H9 (cell line): ENCODE data around the gene FIGNL2. TPM values are rescaled to one million over a fixed set of nuclear protein-coding genes. Genes with fewer than 3 reads are reported as not detected.
A peak's percentile ranks its signal among the peaks of the same experiment; 100 is the strongest.

Experiments used
- DNase-seq: peaks from one replicate; pipeline ENCODE4 v3.0.0-alpha.2; 2017
- H2AFZ ChIP-seq: one replicate; pipeline ENCODE4 v1.6.1; 2013; ENCODE audit warnings: mild to moderate bottlenecking, low read length, control low read depth, moderate library complexity
- H2AK5ac ChIP-seq: 2 replicates; pipeline ENCODE4 v1.6.1; 2013; ENCODE audit warnings: low read length, control low read depth, mixed read lengths; ENCODE audit not compliant: insufficient read length
- H2BK120ac ChIP-seq: one replicate; pipeline ENCODE4 v1.6.1; 2013; ENCODE audit warnings: low read depth, mild to moderate bottlenecking, low read length, control low read depth, inconsistent platforms; ENCODE audit not compliant: poor library complexity, severe bottlenecking
- H2BK12ac ChIP-seq: 2 replicates; pipeline ENCODE4 v1.6.1; 2013; ENCODE audit warnings: low read length, control low read depth, mixed read lengths, low read depth; ENCODE audit not compliant: insufficient read length
- H2BK15ac ChIP-seq: 2 replicates; pipeline ENCODE4 v1.6.1; 2013; ENCODE audit warnings: low read depth, low read length, control low read depth
- H2BK20ac ChIP-seq: one replicate; pipeline ENCODE4 v1.6.1; 2013; ENCODE audit warnings: low read depth, mild to moderate bottlenecking, low read length, control low read depth, inconsistent platforms; ENCODE audit not compliant: poor library complexity, severe bottlenecking
- H2BK5ac ChIP-seq: 2 replicates; pipeline ENCODE4 v1.6.1; 2013; ENCODE audit warnings: low read length, control low read depth, mixed read lengths; ENCODE audit not compliant: insufficient read length
- H3K14ac ChIP-seq: 2 replicates; pipeline ENCODE4 v1.6.1; 2013; ENCODE audit warnings: low read length, control low read depth; ENCODE audit not compliant: insufficient read depth
- H3K18ac ChIP-seq: 2 replicates; pipeline ENCODE4 v1.6.1; 2013; ENCODE audit warnings: low read depth, mild to moderate bottlenecking, mixed read lengths, low read length, control low read depth; ENCODE audit not compliant: insufficient read length
- H3K23ac ChIP-seq: 2 replicates; pipeline ENCODE4 v1.6.1; 2013; ENCODE audit warnings: low read length, control low read depth, mixed read lengths, low read depth; ENCODE audit not compliant: insufficient read length
- H3K23me2 ChIP-seq: 2 replicates; pipeline ENCODE4 v1.6.1; 2013; ENCODE audit warnings: low read depth, mild to moderate bottlenecking, mixed read lengths, low read length, control low read depth; ENCODE audit not compliant: insufficient read length, poor library complexity, severe bottlenecking
- H3K27ac ChIP-seq: 2 replicates; pipeline ENCODE4 v1.5.1; 2013; ENCODE audit warnings: low read length, control low read depth, mixed read lengths, low read depth; ENCODE audit not compliant: insufficient read length
- H3K27me3 ChIP-seq: 2 replicates; pipeline ENCODE4 v1.6.1; 2013; ENCODE audit warnings: low read length, control low read depth, inconsistent platforms; ENCODE audit not compliant: insufficient read depth
- H3K4ac ChIP-seq: 2 replicates; pipeline ENCODE4 v1.6.1; 2013; ENCODE audit warnings: low read depth, mild to moderate bottlenecking, control low read depth, inconsistent platforms, low read length, moderate library complexity
- H3K4me1 ChIP-seq: 2 replicates; pipeline ENCODE4 v1.6.1; 2013; ENCODE audit warnings: low read length, control low read depth, inconsistent platforms; ENCODE audit not compliant: insufficient read depth
- H3K4me2 ChIP-seq: 2 replicates; pipeline ENCODE4 v1.6.1; 2013; ENCODE audit warnings: low read length, control low read depth, mixed read lengths; ENCODE audit not compliant: insufficient read length, insufficient read depth
- H3K56ac ChIP-seq: 2 replicates; pipeline ENCODE4 v1.6.1; 2013; ENCODE audit warnings: low read depth, mild to moderate bottlenecking, mixed read lengths, low read length, control low read depth; ENCODE audit not compliant: insufficient read length
- H3K79me1 ChIP-seq: 2 replicates; pipeline ENCODE4 v1.6.1; 2013; ENCODE audit warnings: low read depth, mild to moderate bottlenecking, moderate library complexity, low read length, control low read depth, inconsistent platforms; ENCODE audit not compliant: insufficient read depth, poor library complexity, severe bottlenecking
- H3K79me2 ChIP-seq: 2 replicates; pipeline ENCODE4 v1.6.1; 2013; ENCODE audit warnings: low read length, control low read depth, inconsistent platforms; ENCODE audit not compliant: insufficient read depth
- H3K9ac ChIP-seq: 2 replicates; pipeline ENCODE4 v1.6.1; 2013; ENCODE audit warnings: low read length, control low read depth, mixed read lengths; ENCODE audit not compliant: insufficient read length; ENCODE audit errors: extremely low read depth
- H3K9me3 ChIP-seq: one replicate; pipeline ENCODE4 v1.6.1; 2013; ENCODE audit warnings: low read depth, low read length, inconsistent platforms; ENCODE audit not compliant: control insufficient read depth
- H3T11ph ChIP-seq: one replicate; pipeline ENCODE4 v1.6.1; 2013; ENCODE audit warnings: mild to moderate bottlenecking, low read length, control low read depth, inconsistent platforms
- H4K20me1 ChIP-seq: one replicate; pipeline ENCODE4 v1.6.1; 2013; ENCODE audit not compliant: control insufficient read depth, insufficient read length, insufficient read depth
- H4K5ac ChIP-seq: 2 replicates; pipeline ENCODE4 v1.6.1; 2013; ENCODE audit warnings: low read depth, mild to moderate bottlenecking, mixed read lengths, low read length, control low read depth; ENCODE audit not compliant: insufficient read length
- H4K8ac ChIP-seq: replicated peaks from 2 replicates; pipeline ENCODE4 v1.6.1; 2013; ENCODE audit warnings: low read length, control low read depth, mixed read lengths, low read depth; ENCODE audit not compliant: insufficient read length
- H4K91ac ChIP-seq: 2 replicates; pipeline ENCODE4 v1.6.1; 2013; ENCODE audit warnings: low read depth, mild to moderate bottlenecking, moderate library complexity, mixed read lengths, low read length, control low read depth; ENCODE audit not compliant: insufficient read length
- H3K27ac Mint-ChIP-seq, 3 experiments: 2 replicates in 2 of 3; 3 replicates in 1 of 3; pipeline ENCODE4 v1.8.0; 2020 to 2021; ENCODE audit warnings: mixed read lengths in 3 of 3, mild to moderate bottlenecking in 1 of 3, moderate library complexity in 1 of 3
- H3K27me3 Mint-ChIP-seq: 2 replicates; pipeline ENCODE4 v1.8.0; 2021; ENCODE audit warnings: low read depth, mild to moderate bottlenecking, moderate library complexity, mixed read lengths
- H3K36me3 Mint-ChIP-seq, 3 experiments: 2 replicates in 2 of 3; 3 replicates in 1 of 3; pipeline ENCODE4 v1.8.0; 2020 to 2021; ENCODE audit warnings: low read depth in 3 of 3, mixed read lengths in 3 of 3; ENCODE audit not compliant: insufficient read depth in 1 of 3
- H3K4me1 Mint-ChIP-seq, 2 experiments: 2 replicates each; pipeline ENCODE4 v1.8.0; 2020; ENCODE audit warnings: mixed read lengths in 2 of 2
- H3K4me3 Mint-ChIP-seq, 2 experiments: 2 replicates in 1 of 2; 3 replicates in 1 of 2; pipeline ENCODE4 v1.8.0; 2020 to 2021; ENCODE audit warnings: mild to moderate bottlenecking in 2 of 2, mixed read lengths in 2 of 2, moderate library complexity in 1 of 2
- H3K9me3 Mint-ChIP-seq, 2 experiments: 2 replicates in 1 of 2; 3 replicates in 1 of 2; pipeline ENCODE4 v1.8.0; 2020; ENCODE audit warnings: mild to moderate bottlenecking in 2 of 2, mixed read lengths in 2 of 2, moderate library complexity in 1 of 2
- WGBS: extraction: QIAGEN DNeasy Blood & Tissue Kit; methylation state at CpG from one replicate; pipeline ENCODE4 v1.1.7; 2013; ENCODE audit warnings: missing lambda C conversion rate, low lambda C conversion rate, mixed read lengths; ENCODE audit not compliant: insufficient read length; ENCODE audit errors: extremely low coverage; 5-methylcytosine and 5-hydroxymethylcytosine counted together
- total RNA-seq: library from RNA; stranded (reverse); gene quantifications from 2 replicates; pipeline ENCODE4 v1.2.1, GENCODE V29; 2021
- TF ChIP-seq, protein P1 (sequence below): fragments of 200-600 bp; sonication (generic); conservative IDR thresholded peaks from 3 replicates; pipeline ENCODE4 v1.8.0; 2021; ENCODE audit warnings: antibody characterized with exemption, mild to moderate bottlenecking

FIGNL2 gene
- total RNA-seq, 1 experiment from 2014 or later: 19.7 TPM

DNA sequence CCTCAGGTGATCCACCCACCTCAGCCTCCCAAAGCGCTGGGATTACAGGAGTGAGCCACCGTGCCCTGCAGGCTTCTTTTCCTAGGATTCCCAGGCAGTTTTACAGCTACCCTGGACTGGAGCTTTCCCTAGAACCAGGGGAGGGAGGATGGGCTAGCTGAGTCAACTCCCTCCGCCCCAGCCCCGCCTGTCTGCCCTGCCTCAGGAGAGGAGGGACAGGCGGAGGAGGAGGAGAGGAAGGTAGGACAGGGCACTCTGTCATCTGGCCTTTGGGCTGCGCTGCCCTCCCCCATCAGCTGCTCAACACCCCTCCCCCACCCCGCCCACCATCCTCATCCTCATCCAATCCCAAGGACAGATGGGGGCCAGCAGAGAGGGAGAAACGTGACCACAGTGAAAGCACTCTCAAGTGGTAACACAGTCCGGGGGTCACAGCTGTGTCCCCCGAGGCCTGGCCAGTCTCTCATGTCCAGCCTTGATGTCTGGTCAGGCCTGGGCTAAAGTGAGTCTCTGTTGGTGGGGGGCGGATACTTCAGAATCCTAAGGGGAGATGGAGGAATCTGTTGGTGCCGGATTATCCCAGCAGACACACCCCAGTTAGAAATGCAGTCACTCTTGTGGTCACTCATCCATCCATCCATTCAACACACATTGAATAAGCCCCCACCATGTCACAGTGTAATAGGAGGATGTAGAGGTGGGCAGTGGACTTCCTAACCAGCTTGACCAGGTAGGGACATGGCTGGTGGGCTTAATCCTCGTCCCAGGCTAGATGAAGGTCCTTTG, 12.3 kb downstream of the FIGNL2 start:
- Histone ChIP-seq H3T11ph (no peak overlapping the region), H2AK5ac (no peak overlapping the region), H3K23ac (no peak overlapping the region), H4K91ac (no peak overlapping the region), H3K27me3 (no peaks in the 10 kb centered on the region), H3K27ac (no peak overlapping the region), H3K79me2 (no peaks in the 10 kb centered on the region), H2BK5ac (no peak overlapping the region), H3K56ac (no peak overlapping the region), H4K20me1 (no peaks in the 10 kb centered on the region), H2BK120ac (no peak overlapping the region), H3K14ac (no peak overlapping the region), H3K9ac (no peak overlapping the region), H2BK12ac (no peak overlapping the region), H3K4ac (no peak overlapping the region), H3K9me3 (no peaks in the 10 kb centered on the region), H3K23me2 (no peaks in the 10 kb centered on the region), H2BK20ac (no peak overlapping the region), H2AFZ (no peak overlapping the region), H3K79me1 (no peaks in the 10 kb centered on the region), H3K4me2 (no peak overlapping the region), H3K4me1 (peaks cover 5% of the 10 kb centered on the region; the same call in 1 of the 2 replicates), H2BK15ac (no peak overlapping the region), H4K8ac (no peak overlapping the region), H3K18ac (no peak overlapping the region), H4K5ac (no peak overlapping the region)
- DNase-seq: peak; percentile 84
- Mint-ChIP-seq H3K36me3 (peaks cover 0 to 5% (median 3%) of the 10 kb centered on the region in 3 experiments; a peak in 3 of 7 replicates), H3K9me3 (no peaks in the 10 kb centered on the region), H3K27ac (peak overlapping the region; percentile 50 to 86 (median 68); a peak in 4 of 7 replicates), H3K27me3 (peaks cover 14% of the 10 kb centered on the region), H3K4me1 (peaks cover 67 to 85% of the 10 kb centered on the region in 2 experiments), H3K4me3 (peak overlapping the region in 1 of 2 experiments; percentile 47; a peak in 1 of 5 replicates)
- WGBS: no CpG with 5 or more reads among the region's 13 CpGs
- TF ChIP-seq, protein P1, sequence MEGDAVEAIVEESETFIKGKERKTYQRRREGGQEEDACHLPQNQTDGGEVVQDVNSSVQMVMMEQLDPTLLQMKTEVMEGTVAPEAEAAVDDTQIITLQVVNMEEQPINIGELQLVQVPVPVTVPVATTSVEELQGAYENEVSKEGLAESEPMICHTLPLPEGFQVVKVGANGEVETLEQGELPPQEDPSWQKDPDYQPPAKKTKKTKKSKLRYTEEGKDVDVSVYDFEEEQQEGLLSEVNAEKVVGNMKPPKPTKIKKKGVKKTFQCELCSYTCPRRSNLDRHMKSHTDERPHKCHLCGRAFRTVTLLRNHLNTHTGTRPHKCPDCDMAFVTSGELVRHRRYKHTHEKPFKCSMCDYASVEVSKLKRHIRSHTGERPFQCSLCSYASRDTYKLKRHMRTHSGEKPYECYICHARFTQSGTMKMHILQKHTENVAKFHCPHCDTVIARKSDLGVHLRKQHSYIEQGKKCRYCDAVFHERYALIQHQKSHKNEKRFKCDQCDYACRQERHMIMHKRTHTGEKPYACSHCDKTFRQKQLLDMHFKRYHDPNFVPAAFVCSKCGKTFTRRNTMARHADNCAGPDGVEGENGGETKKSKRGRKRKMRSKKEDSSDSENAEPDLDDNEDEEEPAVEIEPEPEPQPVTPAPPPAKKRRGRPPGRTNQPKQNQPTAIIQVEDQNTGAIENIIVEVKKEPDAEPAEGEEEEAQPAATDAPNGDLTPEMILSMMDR: no peak
